ENCODE data around the gene GPD2. TPM values are rescaled to one million over a fixed set of nuclear protein-coding genes. Genes with fewer than 3 reads are reported as not detected.

The GPD2 gene
- total and polyA plus RNA-seq, 7 experiments from 2014 or later, result 2.9 to 17.1 (median 10.2) TPM

- no peak for ATAC-seq
- Mint-ChIP-seq H3K27ac (peak overlapping the region in 2 of 9 donors; percentile 24 to 85), H3K27me3 (no peaks in the 10 kb centered on the region), H3K4me3 (peak overlapping the region in 1 of 10 donors; percentile 58), H3K9me3 (no peaks in the 10 kb centered on the region), H3K36me3 (peaks cover 4 to 31% (median 22%) of the 10 kb centered on the region in 5 donors), H3K4me1 (peaks cover 6 to 45% (median 12%) of the 10 kb centered on the region in 7 donors)
- ChIA-PET CTCF (no interaction called here), POLR2A (no interaction called here)
- Histone ChIP-seq H3K4me1 (ENCODE audit: control insufficient read depth in 2 of 2, insufficient read depth in 2 of 2, low read length in 2 of 2) (peaks cover 0 to 16% of the 10 kb centered on the region in 2 donors), H3K4me3 (ENCODE audit: low read length) (no peak overlapping the region), H3K36me3 (ENCODE audit: control insufficient read depth in 2 of 3, insufficient read depth in 3 of 3, low read length in 3 of 3) (no peaks in the 10 kb centered on the region), H3K27me3 (ENCODE audit: control insufficient read depth in 2 of 2, insufficient read depth in 2 of 2, low read length in 2 of 2) (no peaks in the 10 kb centered on the region), H3K27ac (ENCODE audit: low read depth, low read length) (no peak overlapping the region), H3K9me3 (ENCODE audit: control insufficient read depth in 2 of 3, low read length in 3 of 3) (no peaks in the 10 kb centered on the region)
- no peak for DNase-seq
- intact Hi-C loops (cut with micrococcal nuclease), result loop anchor here in 1 of 2 donors (2.0 to 5.0 kb wide), 2 partner anchors 75 to 106 kb away; no protein-coding TSS in a partner anchor
These were observed 40.1 kb downstream of the GPD2 start for GRCh38 chr2:156476021-156476849.

- Histone ChIP-seq H3K9me3 (ENCODE audit: control insufficient read depth in 2 of 3, low read length in 3 of 3) (no peaks in the 10 kb centered on the region), H3K4me1 (ENCODE audit: control insufficient read depth in 2 of 2, insufficient read depth in 2 of 2, low read length in 2 of 2) (peaks cover 0 to 16% of the 10 kb centered on the region in 2 donors), H3K27ac (ENCODE audit: low read depth, low read length) (no peak overlapping the region), H3K27me3 (ENCODE audit: control insufficient read depth in 2 of 2, insufficient read depth in 2 of 2, low read length in 2 of 2) (no peaks in the 10 kb centered on the region), H3K4me3 (ENCODE audit: low read length) (no peak overlapping the region), H3K36me3 (ENCODE audit: control insufficient read depth in 2 of 3, insufficient read depth in 3 of 3, low read length in 3 of 3) (no peaks in the 10 kb centered on the region)
- peak overlapping the region in 2 of 9 donors; percentile 24 to 85 for H3K27ac Mint-ChIP-seq
- peaks cover 0 to 40% (median 7%) of the 10 kb centered on the region in 7 donors for H3K4me1 Mint-ChIP-seq
- H3K27me3 Mint-ChIP-seq, result no peaks in the 10 kb centered on the region
- no peaks in the 10 kb centered on the region for H3K9me3 Mint-ChIP-seq
- H3K36me3 Mint-ChIP-seq, result peaks cover 4 to 36% (median 19%) of the 10 kb centered on the region in 5 donors
- POLR2A ChIA-PET, result no interaction called here
- DNase-seq (no peak), ATAC-seq (no peak)
- intact Hi-C loops (cut with micrococcal nuclease), result loop anchor here in 1 of 2 donors (2.0 to 5.0 kb wide), 2 partner anchors 76 to 105 kb away; no protein-coding TSS in a partner anchor
- CTCF ChIA-PET, result no interaction called here
- peak overlapping the region in 1 of 10 donors; percentile 58 for H3K4me3 Mint-ChIP-seq
These were observed 40.6 kb downstream of the GPD2 start for GRCh38 chr2:156476850-156477206.

GRCh38 chr2:156480376-156480775 lies 44.2 kb downstream of the GPD2 start:
- ATAC-seq (peak; percentile 40), DNase-seq (no peak)
- peaks cover 0 to 7% of the 10 kb centered on the region in 2 donors for H3K4me1 ChIP-seq (ENCODE audit: control insufficient read depth in 2 of 2, insufficient read depth in 2 of 2, low read length in 2 of 2)
- no peak overlapping the region for H3K27ac ChIP-seq (ENCODE audit: low read depth, low read length)
- intact Hi-C loops (cut with micrococcal nuclease), result loop anchor here in 1 of 2 donors (10.0 kb wide), 1 partner anchor 414 kb away; no protein-coding TSS in a partner anchor
- peaks cover 8 to 54% (median 18%) of the 10 kb centered on the region in 5 donors for H3K36me3 Mint-ChIP-seq
- peaks cover 12 to 37% (median 18%) of the 10 kb centered on the region in 7 donors for H3K4me1 Mint-ChIP-seq
- H3K4me3 ChIP-seq (ENCODE audit: low read length), result no peak overlapping the region
- no peaks in the 10 kb centered on the region for H3K27me3 Mint-ChIP-seq
- no peaks in the 10 kb centered on the region for H3K27me3 ChIP-seq (ENCODE audit: control insufficient read depth in 2 of 2, insufficient read depth in 2 of 2, low read length in 2 of 2)
- H3K4me3 Mint-ChIP-seq, result no peak overlapping the region
- no peaks in the 10 kb centered on the region for H3K36me3 ChIP-seq (ENCODE audit: control insufficient read depth in 2 of 3, insufficient read depth in 3 of 3, low read length in 3 of 3)
- POLR2A ChIA-PET, result no interaction called here
- no peak overlapping the region for H3K27ac Mint-ChIP-seq
- H3K9me3 Mint-ChIP-seq, result no peaks in the 10 kb centered on the region
- no peaks in the 10 kb centered on the region for H3K9me3 ChIP-seq (ENCODE audit: control insufficient read depth in 2 of 3, low read length in 3 of 3)
- CTCF ChIA-PET, result no interaction called here

- ChIA-PET POLR2A (no interaction called here), CTCF (no interaction called here)
- Histone ChIP-seq H3K4me1 (ENCODE audit: control insufficient read depth in 2 of 2, insufficient read depth in 2 of 2, low read length in 2 of 2) (peaks cover 0 to 7% of the 10 kb centered on the region in 2 donors), H3K27me3 (ENCODE audit: control insufficient read depth in 2 of 2, insufficient read depth in 2 of 2, low read length in 2 of 2) (no peaks in the 10 kb centered on the region), H3K36me3 (ENCODE audit: control insufficient read depth in 2 of 3, insufficient read depth in 3 of 3, low read length in 3 of 3) (no peaks in the 10 kb centered on the region), H3K9me3 (ENCODE audit: control insufficient read depth in 2 of 3, low read length in 3 of 3) (no peaks in the 10 kb centered on the region), H3K27ac (ENCODE audit: low read depth, low read length) (no peak overlapping the region), H3K4me3 (ENCODE audit: low read length) (no peak overlapping the region)
- Mint-ChIP-seq H3K4me1 (peaks cover 12 to 31% (median 18%) of the 10 kb centered on the region in 7 donors), H3K9me3 (no peaks in the 10 kb centered on the region), H3K27ac (no peak overlapping the region), H3K27me3 (no peaks in the 10 kb centered on the region), H3K4me3 (no peak overlapping the region), H3K36me3 (peaks cover 8 to 52% (median 23%) of the 10 kb centered on the region in 5 donors)
- intact Hi-C loops (cut with micrococcal nuclease), result loop anchor here in 1 of 2 donors (10.0 kb wide), 1 partner anchor 413 kb away; no protein-coding TSS in a partner anchor
- ATAC-seq (no peak), DNase-seq (no peak)
These were observed 45.1 kb downstream of the GPD2 start for GRCh38 chr2:156481312-156481711.

DNA sequence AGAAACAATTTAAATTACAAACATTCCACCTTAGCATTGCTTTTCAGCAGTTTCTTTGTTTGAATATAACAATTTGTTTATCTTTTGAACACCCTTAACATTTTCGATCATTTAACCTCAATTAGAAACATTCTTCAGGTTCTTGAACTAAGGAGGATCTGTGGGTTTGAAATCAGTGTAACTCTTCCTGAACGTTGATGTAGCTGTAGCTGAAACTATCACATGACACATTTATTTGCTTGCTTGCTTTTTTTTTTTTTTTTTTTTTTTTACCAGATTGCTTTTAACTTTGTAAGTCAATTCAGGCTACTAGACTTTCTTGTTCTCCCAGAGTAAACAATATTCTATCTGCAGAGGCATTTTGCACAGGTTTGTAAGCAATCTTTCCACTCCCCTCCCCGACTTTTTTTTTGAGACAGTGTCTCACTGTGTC lies 47.6 kb downstream of the GPD2 start:
- H3K9me3 ChIP-seq (ENCODE audit: control insufficient read depth in 2 of 3, low read length in 3 of 3), result no peaks in the 10 kb centered on the region
- no peak overlapping the region for H3K27ac Mint-ChIP-seq
- no peaks in the 10 kb centered on the region for H3K9me3 Mint-ChIP-seq
- no peak for ATAC-seq
- POLR2A ChIA-PET, result no interaction called here
- no peaks in the 10 kb centered on the region for H3K4me1 ChIP-seq (ENCODE audit: control insufficient read depth in 2 of 2, insufficient read depth in 2 of 2, low read length in 2 of 2)
- H3K4me3 ChIP-seq (ENCODE audit: low read length), result no peak overlapping the region
- H3K36me3 ChIP-seq (ENCODE audit: control insufficient read depth in 2 of 3, insufficient read depth in 3 of 3, low read length in 3 of 3), result no peaks in the 10 kb centered on the region
- no peak overlapping the region for H3K4me3 Mint-ChIP-seq
- peaks cover 13 to 26% (median 20%) of the 10 kb centered on the region in 7 donors for H3K4me1 Mint-ChIP-seq
- H3K27ac ChIP-seq (ENCODE audit: low read depth, low read length), result no peak overlapping the region
- CTCF ChIA-PET, result no interaction called here
- no peak for DNase-seq
- no peaks in the 10 kb centered on the region for H3K27me3 ChIP-seq (ENCODE audit: control insufficient read depth in 2 of 2, insufficient read depth in 2 of 2, low read length in 2 of 2)
- no peaks in the 10 kb centered on the region for H3K27me3 Mint-ChIP-seq
- intact Hi-C loops (cut with micrococcal nuclease), result loop anchor here in 1 of 2 donors (10.0 kb wide), 1 partner anchor 411 kb away; no protein-coding TSS in a partner anchor
- H3K36me3 Mint-ChIP-seq, result peaks cover 4 to 41% (median 17%) of the 10 kb centered on the region in 5 donors

DNA sequence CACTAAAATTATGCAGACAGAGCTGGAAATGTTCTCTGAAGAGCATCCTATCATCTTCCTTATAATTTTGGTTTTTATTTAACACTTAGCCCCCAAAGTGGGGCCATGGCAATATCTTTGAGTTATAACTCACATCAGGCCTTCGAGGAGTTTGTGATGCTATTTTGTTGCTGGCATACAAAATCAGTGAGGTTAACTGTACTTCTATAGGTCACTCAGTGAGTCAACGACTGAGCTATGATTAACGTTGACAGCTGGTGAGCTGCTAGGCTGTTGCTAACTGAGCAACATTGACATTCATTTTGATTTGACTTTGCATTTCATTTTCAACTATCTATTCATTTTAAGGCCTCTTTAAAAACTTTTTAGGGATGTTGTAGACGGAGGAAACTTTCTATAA lies 50.0 kb downstream of the GPD2 start:
- Mint-ChIP-seq H3K9me3 (no peaks in the 10 kb centered on the region), H3K4me3 (no peak overlapping the region), H3K27ac (no peak overlapping the region), H3K4me1 (peaks cover 14 to 35% (median 25%) of the 10 kb centered on the region in 7 donors), H3K27me3 (no peaks in the 10 kb centered on the region), H3K36me3 (peaks cover 2 to 32% (median 10%) of the 10 kb centered on the region in 5 donors)
- DNase-seq (no peak), ATAC-seq (no peak)
- ChIA-PET CTCF (no interaction called here), POLR2A (no interaction called here)
- H3K27me3 ChIP-seq (ENCODE audit: control insufficient read depth in 2 of 2, insufficient read depth in 2 of 2, low read length in 2 of 2), result no peaks in the 10 kb centered on the region
- H3K27ac ChIP-seq (ENCODE audit: low read depth, low read length), result no peak overlapping the region
- no peaks in the 10 kb centered on the region for H3K4me1 ChIP-seq (ENCODE audit: control insufficient read depth in 2 of 2, insufficient read depth in 2 of 2, low read length in 2 of 2)
- intact Hi-C loops (cut with micrococcal nuclease), result loop anchor here in 1 of 2 donors (10.0 kb wide), 1 partner anchor 409 kb away; no protein-coding TSS in a partner anchor
- no peaks in the 10 kb centered on the region for H3K36me3 ChIP-seq (ENCODE audit: control insufficient read depth in 2 of 3, insufficient read depth in 3 of 3, low read length in 3 of 3)
- no peaks in the 10 kb centered on the region for H3K9me3 ChIP-seq (ENCODE audit: control insufficient read depth in 2 of 3, low read length in 3 of 3)
- no peak overlapping the region for H3K4me3 ChIP-seq (ENCODE audit: low read length)
